C1 segment of cervical spinal cord (tissue), 14 donors: ENCODE measurements around the gene C1GALT1.
A peak's percentile ranks its signal among the peaks of the same experiment; 100 is the strongest.
"Not testable (repeated sequence)": the region's sequence is repeated elsewhere in the genome, so short reads cannot be mapped to it uniquely, and the experiment has no call there.

ENCODE experiments used
- DNase-seq, 14 donors: peaks; one replicate each; lab custom pipeline; 2025; lab: John Stamatoyannopoulos, UW

The C1GALT1 gene

DNA sequence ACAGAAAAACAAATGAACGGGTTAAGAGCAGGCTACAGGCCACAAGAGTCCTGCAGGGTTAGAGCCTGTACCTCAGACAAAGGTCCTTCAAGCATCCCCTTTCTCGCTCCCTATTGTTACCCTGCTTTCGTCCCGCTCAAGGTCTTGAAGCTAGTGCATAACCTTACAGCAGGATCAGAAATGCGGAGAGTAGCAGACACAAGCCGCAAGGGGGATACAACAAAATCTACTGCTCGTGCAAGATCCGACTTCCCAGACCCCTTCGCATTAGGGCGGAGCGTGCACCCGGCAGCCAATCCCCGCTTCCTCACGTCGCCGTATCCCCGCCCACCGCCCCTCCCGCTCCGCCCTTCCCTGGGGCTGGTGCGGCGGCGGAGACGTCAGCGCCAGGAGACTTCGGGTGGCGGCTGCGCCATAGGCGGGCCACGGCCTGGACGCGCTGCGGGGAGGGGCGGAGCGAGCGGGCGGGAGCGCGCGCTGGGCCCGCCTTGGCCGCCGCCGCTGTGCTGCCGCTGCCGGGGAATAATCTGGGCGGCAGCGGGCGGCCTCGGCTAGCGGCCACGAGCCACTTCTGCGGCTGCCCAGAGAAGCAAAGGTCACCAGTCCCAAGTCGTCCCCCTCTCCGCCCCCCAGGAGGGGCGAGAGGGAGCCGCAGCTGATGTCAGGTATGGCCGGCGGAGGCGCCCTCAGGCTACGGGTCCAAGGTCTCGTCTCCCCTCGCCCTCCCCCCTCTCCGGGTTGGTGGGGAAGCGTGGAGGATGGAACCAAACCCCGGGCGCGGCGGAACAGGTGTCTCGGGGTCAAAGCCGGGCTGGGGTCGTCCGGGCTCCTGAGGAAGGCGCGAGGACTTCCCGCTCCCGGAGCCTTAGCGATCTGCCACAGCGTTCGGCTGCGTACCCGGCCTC is at the start of gene C1GALT1:
TSS of gene C1GALT1 (plus strand) at position 389 of the 905 bp plus-strand sequence. CDS start 51,776 bp downstream, outside the sequence.
- peak; percentile 57 to 98 (median 94) for DNase-seq

DNA sequence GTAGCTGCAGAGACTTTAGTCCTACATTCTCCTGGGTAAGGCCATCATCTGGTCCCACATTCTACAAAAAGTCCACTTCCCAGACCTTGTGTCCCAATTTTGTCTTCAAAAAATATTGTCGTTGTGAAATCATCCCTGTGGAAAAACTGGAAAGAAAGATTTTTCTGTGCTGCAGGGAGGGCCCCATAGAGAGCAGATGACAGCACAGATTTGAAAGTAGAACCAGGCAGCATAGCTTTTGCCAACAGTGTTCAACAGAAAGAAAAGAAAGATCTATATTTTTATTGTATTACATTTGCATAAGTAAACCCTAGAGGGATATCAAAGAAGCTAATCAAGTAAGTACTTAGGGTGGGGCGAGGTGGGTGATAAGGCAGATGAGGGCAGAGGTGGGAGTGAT is 48.3 kb upstream of the C1GALT1 start:
- DNase-seq, result no peak

GRCh38 chr7:7135074-7135473 is 47.3 kb upstream of the C1GALT1 start:
- no peak for DNase-seq

- not testable (repeated sequence) for DNase-seq
These were observed 46.4 kb upstream of the C1GALT1 start for GRCh38 chr7:7135924-7136323.

- DNase-seq, result no peak
These were observed 45.6 kb upstream of the C1GALT1 start for GRCh38 chr7:7136466-7137381.

GRCh38 chr7:7138897-7139296 is 43.4 kb upstream of the C1GALT1 start:
- no peak for DNase-seq

DNA sequence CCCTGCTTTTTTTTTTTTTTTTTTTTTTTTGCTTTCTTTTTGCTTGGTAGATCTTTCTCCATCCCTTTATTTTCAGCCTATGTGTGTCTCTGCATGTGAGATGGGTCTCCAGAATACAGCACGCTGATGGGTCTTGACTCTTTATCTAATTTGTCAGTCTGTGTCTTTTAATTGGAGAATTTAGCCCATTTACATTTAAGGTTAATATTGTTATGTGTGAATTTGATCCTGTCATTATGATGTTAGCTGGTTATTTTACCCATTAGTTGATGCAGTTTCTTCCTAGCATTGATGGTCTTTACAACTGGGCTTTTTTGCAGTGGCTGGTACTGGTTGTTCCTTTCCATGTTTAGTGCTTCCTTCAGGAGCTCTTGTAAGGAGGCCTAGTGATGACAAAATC is 38.9 kb upstream of the C1GALT1 start:
- not testable (repeated sequence) for DNase-seq

DNA sequence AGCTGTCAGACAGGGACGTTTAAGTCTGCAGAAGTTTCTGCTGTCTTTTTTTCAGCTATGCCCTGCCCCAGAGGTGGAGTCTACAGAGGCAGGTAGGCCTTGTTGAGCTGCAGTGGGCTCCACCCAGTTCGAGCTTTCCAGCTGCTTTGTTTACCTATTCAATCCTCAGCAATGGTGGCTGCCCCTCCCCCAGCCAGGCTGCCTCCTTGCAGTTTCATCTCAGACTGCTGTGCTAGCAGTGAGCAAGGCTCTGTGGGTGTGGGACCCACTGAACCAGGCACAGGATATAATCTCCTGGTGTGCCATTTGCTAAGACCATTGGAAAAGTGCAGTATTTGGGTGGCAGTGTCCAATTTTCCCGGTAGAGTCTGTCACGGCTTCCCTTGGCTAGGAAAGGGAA is 37.2 kb upstream of the C1GALT1 start:
- DNase-seq, result not testable (repeated sequence)

DNA sequence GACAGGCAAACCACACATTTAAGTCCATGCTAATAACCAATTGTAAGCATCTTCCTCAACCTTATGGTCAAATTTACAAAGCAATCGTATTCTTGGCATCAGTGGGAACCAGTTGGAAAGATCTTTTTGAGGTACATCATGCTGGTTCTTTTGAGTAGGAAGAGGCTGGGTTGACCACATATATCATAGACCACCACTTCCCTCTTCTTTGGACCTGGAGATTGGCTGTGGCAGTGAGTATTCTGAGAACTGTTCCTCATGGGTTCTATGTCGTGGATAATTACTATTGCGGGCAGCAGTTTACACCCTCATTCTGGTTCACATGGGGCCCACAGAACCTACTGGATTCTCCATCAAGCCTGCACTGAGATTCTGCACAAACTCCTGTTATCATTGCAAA is 35.5 kb upstream of the C1GALT1 start:
- DNase-seq, result no peak

GRCh38 chr7:7148798-7149481 is 33.4 kb upstream of the C1GALT1 start:
- no peak for DNase-seq

GRCh38 chr7:7151285-7151684 is 31.1 kb upstream of the C1GALT1 start:
- DNase-seq, result no peak

DNA sequence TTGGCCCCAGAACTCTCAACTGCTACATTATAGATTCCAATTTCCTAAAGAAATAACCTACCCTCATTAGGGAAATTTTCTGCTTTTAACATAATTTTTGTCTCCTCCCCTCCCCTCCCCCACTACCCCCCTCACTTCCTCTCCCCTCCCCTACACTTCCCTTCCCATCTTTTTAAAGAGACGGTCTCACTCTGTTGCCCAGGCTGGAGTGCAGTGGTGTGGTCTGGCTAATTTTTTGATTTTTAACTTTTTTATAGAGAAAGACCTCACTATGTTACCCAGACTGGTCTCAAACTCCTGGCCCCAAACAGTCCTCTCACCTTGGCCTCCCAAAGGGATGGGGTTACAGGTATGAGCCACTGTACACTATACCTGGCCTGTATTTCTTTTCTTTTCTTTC is 30.5 kb upstream of the C1GALT1 start:
- DNase-seq, result no peak

DNA sequence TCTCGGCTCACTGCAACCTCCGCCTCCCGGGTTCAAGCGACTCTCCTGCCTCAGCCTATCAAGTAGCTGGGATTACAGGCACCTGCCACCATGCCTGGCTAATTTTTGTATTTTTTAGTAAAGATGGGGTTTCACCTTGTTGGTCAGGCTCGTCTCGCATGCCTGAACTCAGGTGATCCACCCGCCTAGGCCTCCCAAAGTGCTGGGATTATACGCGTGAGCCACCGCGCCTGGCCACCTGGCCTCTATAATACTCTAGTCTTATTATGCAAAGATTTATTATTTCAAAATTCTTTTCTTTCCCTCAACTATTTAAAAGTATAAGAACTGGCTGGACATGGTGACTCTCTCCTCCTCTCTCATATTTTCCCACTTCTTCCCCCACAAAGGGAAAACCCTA is 30.0 kb upstream of the C1GALT1 start:
- DNase-seq, result no peak

- DNase-seq, result not testable (repeated sequence)
These were observed 28.0 kb upstream of the C1GALT1 start for GRCh38 chr7:7154355-7154754.

- DNase-seq, result no peak
These were observed 25.7 kb upstream of the C1GALT1 start for GRCh38 chr7:7156663-7157062.

GRCh38 chr7:7157177-7157886 is 25.0 kb upstream of the C1GALT1 start:
- no peak for DNase-seq

GRCh38 chr7:7157887-7158271 is 24.5 kb upstream of the C1GALT1 start:
- DNase-seq, result no peak

GRCh38 chr7:7159063-7159658 is 23.2 kb upstream of the C1GALT1 start:
- DNase-seq, result no peak

GRCh38 chr7:7164591-7164990 is 17.8 kb upstream of the C1GALT1 start:
- DNase-seq, result no peak

DNA sequence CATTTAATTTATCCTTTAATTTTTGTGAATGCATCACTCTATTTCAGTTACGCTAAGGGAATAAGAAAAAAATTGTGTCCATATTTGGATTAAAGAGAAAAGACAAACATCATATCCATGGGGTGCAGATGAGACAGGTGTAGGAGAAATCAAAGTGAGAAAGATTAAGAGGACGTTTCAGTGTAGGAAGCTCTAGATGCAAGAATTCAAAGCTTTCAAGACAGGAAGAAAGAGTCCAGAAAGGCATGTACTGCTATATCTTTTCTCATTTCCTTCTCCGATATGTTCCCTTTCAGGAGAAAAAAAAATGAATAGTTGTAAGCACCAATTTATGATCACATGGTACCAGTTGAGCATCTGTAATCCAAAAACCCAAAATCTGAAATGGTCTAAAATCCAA is 17.0 kb upstream of the C1GALT1 start:
- no peak for DNase-seq

DNA sequence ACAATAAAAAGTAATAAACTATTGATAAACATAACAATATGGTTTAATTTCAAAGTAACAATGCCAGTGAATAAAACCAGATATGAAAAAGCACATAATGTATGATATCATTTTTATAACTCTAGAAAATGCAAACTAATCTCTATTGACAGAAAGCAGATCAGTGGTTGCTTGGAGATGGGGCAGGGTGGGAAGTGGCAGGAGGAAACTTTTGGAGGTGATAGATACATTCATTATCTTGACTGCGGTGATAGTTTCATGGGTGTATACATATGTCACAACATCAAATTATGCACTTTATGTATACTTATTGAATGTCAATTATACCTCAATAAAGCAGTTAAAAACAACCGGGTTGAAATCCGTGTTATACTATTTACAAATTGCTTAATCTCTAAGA is 16.0 kb upstream of the C1GALT1 start:
- DNase-seq, result no peak
